Keratinocyte (primary cell): ENCODE data around the gene REELD1. TPM values are rescaled to one million over a fixed set of nuclear protein-coding genes. Genes with fewer than 3 reads are reported as not detected.

Experiments
- DNase-seq: peaks from one replicate; pipeline ENCODE4 v3.0.0-alpha.2; 2011; ENCODE audit warnings: low read depth, missing footprints, low spot score
- FAIRE-seq: peaks from 2 replicates; lab custom pipeline; 2011; peaks lifted over from hg19 to GRCh38; lab: Jason Lieb, UNC
- H2AFZ ChIP-seq: 2 replicates; pipeline ENCODE4 v1.6.0; 2012; ENCODE audit warnings: low read length, control low read depth, inconsistent platforms; ENCODE audit not compliant: control insufficient read depth
- H3K27ac ChIP-seq: 2 replicates; pipeline ENCODE4 v1.5.1; 2011; ENCODE audit warnings: low read length; ENCODE audit not compliant: control insufficient read depth, insufficient read depth
- H3K27me3 ChIP-seq: 3 replicates; pipeline ENCODE4 v1.6.0; 2011; ENCODE audit warnings: low read length; ENCODE audit not compliant: control insufficient read depth, insufficient read depth; ENCODE audit errors: extremely low read depth
- H3K36me3 ChIP-seq, 2 experiments: 2 replicates in 1 of 2; 3 replicates in 1 of 2; pipeline ENCODE4 v1.5.1; 2011; ENCODE audit warnings: low read length in 2 of 2, mild to moderate bottlenecking in 1 of 2; ENCODE audit not compliant: control insufficient read depth in 2 of 2, insufficient read depth in 2 of 2; ENCODE audit errors: extremely low read depth in 1 of 2
- H3K4me1 ChIP-seq: 3 replicates; pipeline ENCODE4 v1.5.1; 2011; ENCODE audit warnings: low read length; ENCODE audit not compliant: control insufficient read depth, insufficient read depth; ENCODE audit errors: extremely low read depth
- H3K4me2 ChIP-seq: 3 replicates; pipeline ENCODE4 v1.6.0; 2011; ENCODE audit warnings: low read depth, low read length; ENCODE audit not compliant: control insufficient read depth, insufficient read depth; ENCODE audit errors: extremely low read depth
- H3K4me3 ChIP-seq, 3 experiments: fragments of 200-600 bp in 1 of 3; sonication (generic) in 1 of 3; 2 replicates in 2 of 3; 3 replicates in 1 of 3; pipeline ENCODE4 v1.5.1; 2011 to 2016; ENCODE audit warnings: low read length in 3 of 3, mild to moderate bottlenecking in 3 of 3, control low read depth in 2 of 3, inconsistent platforms in 1 of 3, low read depth in 1 of 3, mixed read lengths in 1 of 3, mixed run types in 1 of 3, moderate library complexity in 1 of 3; ENCODE audit not compliant: control insufficient read depth in 2 of 3, insufficient read depth in 2 of 3; ENCODE audit errors: extremely low read depth in 1 of 3
- H3K79me2 ChIP-seq: 2 replicates; pipeline ENCODE4 v1.6.0; 2012; ENCODE audit warnings: low read length; ENCODE audit not compliant: control insufficient read depth, insufficient read depth
- H3K9ac ChIP-seq: 3 replicates; pipeline ENCODE4 v1.6.0; 2011; ENCODE audit warnings: low read length; ENCODE audit not compliant: control insufficient read depth, insufficient read depth; ENCODE audit errors: extremely low read depth
- H3K9me1 ChIP-seq: 3 replicates; pipeline ENCODE4 v1.6.0; 2011; ENCODE audit warnings: low read length; ENCODE audit not compliant: control insufficient read depth, insufficient read depth; ENCODE audit errors: extremely low read depth
- H3K9me3 ChIP-seq: 2 replicates; pipeline ENCODE4 v1.5.1; 2012; ENCODE audit warnings: low read depth, low read length; ENCODE audit not compliant: control insufficient read depth
- H4K20me1 ChIP-seq: 3 replicates; pipeline ENCODE4 v1.6.0; 2011; ENCODE audit warnings: low read length; ENCODE audit not compliant: control insufficient read depth, insufficient read depth; ENCODE audit errors: extremely low read depth
- EZH2 ChIP-seq: IDR thresholded peaks from one replicate; pipeline ENCODE4 v1.6.1; 2012; ENCODE audit warnings: inconsistent platforms, mild to moderate bottlenecking, low read length, moderate library complexity
- dilution Hi-C: fragments of 300-500 bp; cut with MboI; formaldehyde crosslinking; loops from one replicate; pipeline ENCODE4 v1.7.0; 2020; ENCODE audit warnings: low sequenced_read_pairs; ENCODE audit not compliant: extremely low pct_ligation_motif_present
- polyA plus RNA-seq, 5 experiments: library from polyadenylated mRNA; depleted of rRNA in 3 of 5; stranded (reverse) in 3 of 5; stranded (forward) in 1 of 5; unstranded in 1 of 5; fragments of >200 nt; gene quantifications; 1 replicate in 1 of 5; 2 replicates in 3 of 5; 3 replicates in 1 of 5; pipeline versions ENCODE4 v1.2.1 to v1.2.3, GENCODE V29; 2011 to 2012; ENCODE audit warnings: missing spikeins in 2 of 5, low read depth in 1 of 5, low replicate concordance in 1 of 5
- TF ChIP-seq, protein P1 (sequence below), 3 experiments: IDR thresholded peaks in 1 of 3; conservative IDR thresholded peaks in 1 of 3; optimal IDR thresholded peaks in 1 of 3; 2 replicates in 2 of 3; 3 replicates in 1 of 3; pipeline versions ENCODE3 to v1.5.1; 2011; ENCODE audit warnings: low read length in 3 of 3, mild to moderate bottlenecking in 3 of 3, moderate library complexity in 2 of 3, control low read depth in 1 of 3, inconsistent platforms in 1 of 3; ENCODE audit not compliant: insufficient read depth in 2 of 3; ENCODE audit errors: extremely low read depth in 1 of 3

The REELD1 gene
- polyA plus RNA-seq, 1 donor (not counting 4 experiments of a cell fraction or from before 2014, with no cell fraction given): not detected

DNA sequence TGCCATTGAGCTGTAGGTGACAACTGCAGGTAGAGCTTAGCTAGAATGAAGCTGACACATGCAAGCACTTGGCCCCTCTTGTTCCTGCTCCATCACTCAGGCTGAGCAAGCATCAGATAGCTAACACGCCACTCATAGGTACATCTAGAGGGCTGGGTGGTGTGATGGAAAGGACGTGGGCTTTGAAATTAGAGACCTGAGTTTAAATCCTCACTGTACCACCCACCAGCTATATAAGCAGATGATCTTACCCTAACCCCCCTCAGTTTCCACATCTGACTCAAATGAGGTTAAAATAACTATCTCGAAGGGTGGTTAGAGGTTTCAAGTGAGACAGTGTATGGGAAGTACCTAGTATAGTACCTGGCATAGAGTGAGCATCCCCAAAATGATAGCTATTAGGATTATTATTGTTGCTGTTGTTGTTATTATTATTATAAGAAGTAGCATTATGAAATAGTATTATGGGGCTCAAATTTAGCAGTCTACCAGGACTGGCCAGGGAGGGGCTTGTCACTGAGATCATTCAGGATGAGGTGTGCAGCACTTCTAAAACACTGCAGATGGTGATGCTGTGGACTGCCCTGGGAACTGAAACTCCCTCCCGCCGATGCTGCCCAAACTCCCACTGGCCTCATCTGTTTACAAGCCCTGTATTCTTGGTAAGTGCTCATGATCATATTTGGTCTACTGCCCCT is 59.0 kb downstream of the REELD1 start:
- H3K4me1 ChIP-seq: no peaks in the 10 kb centered on the region
- H3K27ac ChIP-seq: no peak overlapping the region
- H3K27me3 ChIP-seq: no peaks in the 10 kb centered on the region
- H3K9me1 ChIP-seq: no peaks in the 10 kb centered on the region
- no peak for DNase-seq
- H3K4me3 ChIP-seq: no peak overlapping the region
- dilution Hi-C loops: no loop called here
- no peak for FAIRE-seq
- no peaks in the 10 kb centered on the region for H4K20me1 ChIP-seq
- no peak overlapping the region for H3K9ac ChIP-seq
- no peak overlapping the region for H2AFZ ChIP-seq
- H3K9me3 ChIP-seq: no peaks in the 10 kb centered on the region
- TF ChIP-seq, protein P1, sequence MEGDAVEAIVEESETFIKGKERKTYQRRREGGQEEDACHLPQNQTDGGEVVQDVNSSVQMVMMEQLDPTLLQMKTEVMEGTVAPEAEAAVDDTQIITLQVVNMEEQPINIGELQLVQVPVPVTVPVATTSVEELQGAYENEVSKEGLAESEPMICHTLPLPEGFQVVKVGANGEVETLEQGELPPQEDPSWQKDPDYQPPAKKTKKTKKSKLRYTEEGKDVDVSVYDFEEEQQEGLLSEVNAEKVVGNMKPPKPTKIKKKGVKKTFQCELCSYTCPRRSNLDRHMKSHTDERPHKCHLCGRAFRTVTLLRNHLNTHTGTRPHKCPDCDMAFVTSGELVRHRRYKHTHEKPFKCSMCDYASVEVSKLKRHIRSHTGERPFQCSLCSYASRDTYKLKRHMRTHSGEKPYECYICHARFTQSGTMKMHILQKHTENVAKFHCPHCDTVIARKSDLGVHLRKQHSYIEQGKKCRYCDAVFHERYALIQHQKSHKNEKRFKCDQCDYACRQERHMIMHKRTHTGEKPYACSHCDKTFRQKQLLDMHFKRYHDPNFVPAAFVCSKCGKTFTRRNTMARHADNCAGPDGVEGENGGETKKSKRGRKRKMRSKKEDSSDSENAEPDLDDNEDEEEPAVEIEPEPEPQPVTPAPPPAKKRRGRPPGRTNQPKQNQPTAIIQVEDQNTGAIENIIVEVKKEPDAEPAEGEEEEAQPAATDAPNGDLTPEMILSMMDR (optimal IDR thresholded peaks at IDR 0.05 in 1 of 3, IDR thresholded peaks at IDR 0.05 in 1 of 3, conservative IDR thresholded peaks at IDR 0.05 in 1 of 3; ENCODE audit: extremely low read depth in 1 of 3, insufficient read depth in 2 of 3, low read length in 3 of 3): no peak
- no peak for TF ChIP-seq EZH2
- no peaks in the 10 kb centered on the region for H3K79me2 ChIP-seq
- H3K4me2 ChIP-seq: no peak overlapping the region
- H3K36me3 ChIP-seq: no peaks in the 10 kb centered on the region

DNA sequence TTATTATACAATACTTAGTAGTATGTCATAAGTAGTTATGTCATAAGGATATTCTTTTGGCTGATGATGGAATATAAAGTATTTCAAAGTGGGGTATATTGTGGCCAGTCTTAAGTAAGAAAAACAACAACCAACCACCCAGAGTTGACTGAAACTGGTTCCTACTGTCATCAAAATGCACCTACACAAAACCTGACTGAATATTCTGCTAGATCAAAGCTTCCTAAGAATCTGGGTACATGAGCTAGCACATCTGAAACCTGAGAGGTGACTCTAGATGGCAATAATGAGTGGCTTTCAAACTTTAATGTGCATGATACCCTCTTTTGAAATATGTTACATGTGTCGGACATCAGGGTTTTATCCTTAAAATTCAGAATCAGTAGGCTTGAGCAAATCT is 60.4 kb downstream of the REELD1 start:
- FAIRE-seq: no peak
- DNase-seq: no peak
- no peak overlapping the region for H3K27ac ChIP-seq

More for the DNA sequence above, 60.4 kb downstream of the REELD1 start:
- dilution Hi-C loops: no loop called here
- no peaks in the 10 kb centered on the region for H3K79me2 ChIP-seq
- no peaks in the 10 kb centered on the region for H3K27me3 ChIP-seq
- no peak overlapping the region for H3K4me3 ChIP-seq
- H2AFZ ChIP-seq: no peak overlapping the region
- H3K4me1 ChIP-seq: no peaks in the 10 kb centered on the region
- H3K36me3 ChIP-seq: no peaks in the 10 kb centered on the region
- no peaks in the 10 kb centered on the region for H3K9me3 ChIP-seq
- H3K9ac ChIP-seq: no peak overlapping the region
- H3K9me1 ChIP-seq: no peaks in the 10 kb centered on the region
- H4K20me1 ChIP-seq: no peaks in the 10 kb centered on the region
- no peak overlapping the region for H3K4me2 ChIP-seq
- TF ChIP-seq, protein P1 (optimal IDR thresholded peaks at IDR 0.05 in 1 of 3, IDR thresholded peaks at IDR 0.05 in 1 of 3, conservative IDR thresholded peaks at IDR 0.05 in 1 of 3; ENCODE audit: extremely low read depth in 1 of 3, insufficient read depth in 2 of 3, low read length in 3 of 3): no peak
- no peak for TF ChIP-seq EZH2
